Kidney tubule cell (primary cell): ENCODE data around the gene CDC42SE2.

Source experiments
- DNase-seq: peaks from one replicate; pipeline ENCODE4 v3.0.0-alpha.2; 2018; ENCODE audit warnings: low spot score

The CDC42SE2 gene

DNA sequence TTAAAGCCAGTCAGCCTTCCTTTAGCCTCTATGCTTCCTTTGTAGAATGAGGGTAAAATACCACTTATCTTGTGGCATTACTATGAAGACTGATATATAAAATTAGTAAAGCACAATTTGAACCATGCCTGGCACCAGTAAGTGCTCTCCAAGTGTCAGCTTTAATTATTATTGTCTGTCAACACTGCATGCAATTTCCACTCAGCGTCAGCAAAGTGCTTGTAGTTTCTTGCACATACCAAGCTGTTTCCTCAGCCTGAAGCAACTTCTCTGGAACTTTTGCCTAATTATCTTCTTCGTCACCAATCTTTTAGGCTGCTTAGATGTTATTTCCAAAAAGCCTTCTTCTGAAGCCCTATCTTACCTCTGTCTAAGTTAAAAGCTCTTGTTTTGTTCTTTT lies 177.3 kb downstream of the CDC42SE2 start:
- DNase-seq = no peak
